ENCODE data around the gene TFAP2A.
A peak's percentile ranks its signal among the peaks of the same experiment; 100 is the strongest.

The TFAP2A gene

DNA sequence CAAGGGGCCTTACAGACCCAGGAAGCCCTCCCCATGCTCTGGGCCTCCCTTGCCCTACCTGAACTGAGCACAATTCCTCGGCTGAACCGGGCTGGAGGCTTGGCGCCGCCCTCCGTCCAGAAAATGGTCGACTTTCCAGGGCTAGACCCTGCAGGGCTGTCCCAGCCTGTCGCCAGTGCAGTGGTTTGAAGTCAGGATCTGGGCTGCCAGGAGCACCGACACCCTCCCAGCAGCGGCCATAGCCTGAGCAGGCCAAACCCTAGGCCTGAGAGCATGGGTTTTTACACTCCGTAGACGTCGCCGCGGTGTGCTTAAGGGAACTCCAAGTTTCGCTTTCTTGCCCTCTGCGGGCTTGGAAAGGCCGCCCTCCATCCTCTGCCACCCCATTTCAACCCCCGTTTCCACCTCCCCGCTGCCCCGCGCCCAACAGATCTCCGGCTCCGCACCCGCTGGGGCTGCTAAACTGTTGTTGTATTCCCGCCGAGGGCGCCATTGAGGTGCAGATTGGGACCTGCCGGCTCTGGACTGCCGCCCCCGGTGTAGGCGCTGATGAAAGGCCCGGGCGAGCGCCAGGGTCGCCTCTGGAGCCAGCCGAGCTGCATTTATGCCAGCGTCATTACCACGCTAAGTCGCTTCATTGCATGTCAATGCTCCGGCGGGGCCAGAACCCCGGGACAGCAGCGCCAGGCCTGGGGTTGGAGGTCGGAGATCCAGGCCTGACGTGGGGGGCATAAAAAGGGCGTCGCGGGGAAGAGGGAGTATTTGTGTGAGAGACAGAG lies 2.2 kb upstream of the TFAP2A start (continued):
- TF ChIP-seq, protein P1, sequence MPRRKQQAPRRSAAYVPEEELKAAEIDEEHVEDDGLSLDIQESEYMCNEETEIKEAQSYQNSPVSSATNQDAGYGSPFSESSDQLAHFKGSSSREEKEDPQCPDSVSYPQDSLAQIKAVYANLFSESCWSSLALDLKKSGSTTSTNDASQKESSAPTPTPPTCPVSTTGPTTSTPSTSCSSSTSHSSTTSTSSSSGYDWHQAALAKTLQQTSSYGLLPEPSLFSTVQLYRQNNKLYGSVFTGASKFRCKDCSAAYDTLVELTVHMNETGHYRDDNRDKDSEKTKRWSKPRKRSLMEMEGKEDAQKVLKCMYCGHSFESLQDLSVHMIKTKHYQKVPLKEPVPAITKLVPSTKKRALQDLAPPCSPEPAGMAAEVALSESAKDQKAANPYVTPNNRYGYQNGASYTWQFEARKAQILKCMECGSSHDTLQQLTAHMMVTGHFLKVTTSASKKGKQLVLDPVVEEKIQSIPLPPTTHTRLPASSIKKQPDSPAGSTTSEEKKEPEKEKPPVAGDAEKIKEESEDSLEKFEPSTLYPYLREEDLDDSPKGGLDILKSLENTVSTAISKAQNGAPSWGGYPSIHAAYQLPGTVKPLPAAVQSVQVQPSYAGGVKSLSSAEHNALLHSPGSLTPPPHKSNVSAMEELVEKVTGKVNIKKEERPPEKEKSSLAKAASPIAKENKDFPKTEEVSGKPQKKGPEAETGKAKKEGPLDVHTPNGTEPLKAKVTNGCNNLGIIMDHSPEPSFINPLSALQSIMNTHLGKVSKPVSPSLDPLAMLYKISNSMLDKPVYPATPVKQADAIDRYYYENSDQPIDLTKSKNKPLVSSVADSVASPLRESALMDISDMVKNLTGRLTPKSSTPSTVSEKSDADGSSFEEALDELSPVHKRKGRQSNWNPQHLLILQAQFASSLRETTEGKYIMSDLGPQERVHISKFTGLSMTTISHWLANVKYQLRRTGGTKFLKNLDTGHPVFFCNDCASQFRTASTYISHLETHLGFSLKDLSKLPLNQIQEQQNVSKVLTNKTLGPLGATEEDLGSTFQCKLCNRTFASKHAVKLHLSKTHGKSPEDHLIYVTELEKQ (tag by site-specific recombination; IDR thresholded peaks at IDR 0.05; ENCODE audit: borderline replicate concordance), result no peak
- TF ChIP-seq ZNF157 (tag by site-specific recombination; IDR thresholded peaks at IDR 0.05), result no peak
- TF ChIP-seq, protein P2, sequence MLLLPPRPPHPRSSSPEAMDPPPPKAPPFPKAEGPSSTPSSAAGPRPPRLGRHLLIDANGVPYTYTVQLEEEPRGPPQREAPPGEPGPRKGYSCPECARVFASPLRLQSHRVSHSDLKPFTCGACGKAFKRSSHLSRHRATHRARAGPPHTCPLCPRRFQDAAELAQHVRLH (tag by site-specific recombination; IDR thresholded peaks at IDR 0.05), result no peak
- TF ChIP-seq MZF1 (tag by site-specific recombination; IDR thresholded peaks at IDR 0.05; ENCODE audit: borderline replicate concordance), result no peak
- TF ChIP-seq ZNF701 (tag by site-specific recombination; IDR thresholded peaks at IDR 0.05), result no peak

DNA sequence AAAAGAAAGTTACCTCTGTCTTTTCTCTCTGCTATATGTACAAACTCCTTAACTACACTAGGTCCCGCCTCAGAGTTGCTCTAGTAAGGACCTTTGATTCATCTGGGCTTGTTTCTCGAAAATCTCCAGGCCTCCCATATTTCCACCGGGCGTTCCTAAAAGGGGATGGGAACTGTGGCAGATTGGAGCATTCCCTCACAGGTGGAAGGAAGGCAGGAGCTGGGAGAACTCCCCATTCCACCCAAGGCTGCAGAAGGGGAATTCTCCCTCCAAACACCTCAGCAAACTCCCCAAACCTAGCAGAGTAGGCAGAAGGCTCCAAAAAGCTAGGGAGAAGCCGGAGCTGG lies 1.6 kb upstream of the TFAP2A start:
- no peak overlapping the region; the same call in 1 of the 2 replicates for H3K4me3 ChIP-seq (ENCODE audit: low read depth, low read length)
- TF ChIP-seq ZNF561 (tag by site-specific recombination; IDR thresholded peaks at IDR 0.05; ENCODE audit: borderline replicate concordance), result no peak
- TF ChIP-seq GLIS1 (tag by site-specific recombination; IDR thresholded peaks at IDR 0.05), result no peak
- TF ChIP-seq IKZF3 (tag by site-specific recombination; IDR thresholded peaks at IDR 0.05), result 0 out of 2 replicates have a peak, but pooled peaks have one; percentile 33
- POLR2A ChIA-PET, result interaction anchor here (1.6 to 4.8 kb wide), 2 partner anchors 11 to 105 kb away, joined by 3 to 97 read pairs; partner anchors contain the start of gene GCNT2
- H3K27ac ChIP-seq (ENCODE audit: extremely low read depth, low read depth, low read length), result no peak overlapping the region
- CTCF ChIA-PET, result interaction anchor here (0.6 to 3.6 kb wide), 2 partner anchors 12 to 1838 kb away, joined by 3 to 42 read pairs; no protein-coding TSS in a partner anchor
- no peaks in the 10 kb centered on the region for H3K9me3 ChIP-seq (ENCODE audit: control insufficient read depth, insufficient read depth, low read depth, low read length)
- no peaks in the 10 kb centered on the region for H3K36me3 ChIP-seq (ENCODE audit: control insufficient read depth in 2 of 2, insufficient read depth in 1 of 2, low read length in 2 of 2)
- H3K4me1 ChIP-seq (ENCODE audit: control insufficient read depth, insufficient read depth, low read length), result peaks cover 4% of the 10 kb centered on the region; the same call in 1 of the 2 replicates

DNA sequence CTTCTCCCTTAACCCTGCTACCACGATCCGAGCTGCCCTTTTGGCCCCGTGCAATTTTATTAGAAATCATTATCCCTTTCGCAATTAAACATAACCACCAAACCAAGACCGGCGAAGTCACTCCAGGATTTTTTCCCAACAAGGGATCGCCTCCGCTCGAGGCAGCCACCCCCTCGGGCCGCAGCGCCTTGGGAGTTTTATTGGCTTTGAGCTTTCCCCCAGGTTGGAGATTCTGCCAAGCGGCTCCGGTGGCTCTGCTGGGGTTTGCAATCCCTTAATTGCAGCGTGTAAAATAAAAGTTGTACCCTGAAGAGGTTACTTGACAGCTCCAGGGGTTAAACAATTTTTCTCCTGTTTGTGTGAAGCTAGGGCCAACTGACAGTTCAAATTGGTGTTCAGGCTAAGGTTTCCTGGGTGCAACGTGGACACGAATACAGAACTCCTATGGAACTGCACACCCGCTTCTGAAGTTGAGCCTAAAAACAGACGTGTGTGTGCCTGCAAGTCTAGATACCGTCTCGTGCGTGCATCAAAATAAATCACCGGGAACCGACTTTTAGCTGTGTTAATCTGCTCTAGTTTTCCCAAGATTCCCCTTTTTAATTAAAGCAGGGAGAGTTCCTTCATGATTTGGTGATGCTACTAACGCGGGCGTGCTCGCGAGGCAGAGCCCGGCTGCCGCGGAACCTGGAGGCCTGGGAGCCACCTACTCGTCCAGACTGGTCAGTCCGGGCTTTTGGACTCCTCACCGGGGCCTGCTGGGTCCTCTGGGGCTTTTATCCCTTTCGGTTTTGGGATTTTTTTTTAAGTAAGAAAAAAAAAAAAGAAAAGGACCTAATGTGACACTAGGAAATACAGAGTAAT lies 975 bp upstream of the TFAP2A start:
- ChIA-PET POLR2A (interaction anchor here (0.6 to 5.5 kb wide), 12 partner anchors 10 to 504 kb away, joined by 3 to 112 read pairs (median 4); partner anchors contain the start of gene GCNT2), CTCF (interaction anchor here (0.6 to 3.6 kb wide), 7 partner anchors 9 to 1526 kb away, joined by 3 to 42 read pairs (median 5); no protein-coding TSS in a partner anchor)
- no peaks in the 10 kb centered on the region for H3K9me3 ChIP-seq (ENCODE audit: control insufficient read depth, insufficient read depth, low read depth, low read length)
- H3K36me3 ChIP-seq (ENCODE audit: control insufficient read depth in 2 of 2, insufficient read depth in 1 of 2, low read length in 2 of 2), result no peaks in the 10 kb centered on the region
- peak overlapping the region; percentile 99 for H3K27ac ChIP-seq (ENCODE audit: extremely low read depth, low read depth, low read length)
- H3K4me1 ChIP-seq (ENCODE audit: control insufficient read depth, insufficient read depth, low read length), result peaks cover 4% of the 10 kb centered on the region; the same call in 1 of the 2 replicates
- H3K4me3 ChIP-seq (ENCODE audit: low read depth, low read length), result peak overlapping the region; percentile 88
- no peak for TF ChIP-seq ZNF211 (tag by site-specific recombination; IDR thresholded peaks at IDR 0.05; ENCODE audit: low read depth)
- TF ChIP-seq GLIS2 (tag by site-specific recombination; IDR thresholded peaks at IDR 0.05), result peak; percentile 51; the same call in 1 of the 2 replicates
- peak; percentile 87 for TF ChIP-seq GLIS1 (tag by site-specific recombination; IDR thresholded peaks at IDR 0.05)
- TF ChIP-seq ZFP3 (tag by site-specific recombination; IDR thresholded peaks at IDR 0.05; ENCODE audit: low read depth), result peak; percentile 68
- TF ChIP-seq ZBTB48 (tag by site-specific recombination; IDR thresholded peaks at IDR 0.05), result 0 out of 2 replicates have a peak, but pooled peaks have one; percentile 18
- no peak for TF ChIP-seq ZNF214 (tag by site-specific recombination; IDR thresholded peaks at IDR 0.05; ENCODE audit: borderline replicate concordance)
- TF ChIP-seq ZNF394 (tag by site-specific recombination; IDR thresholded peaks at IDR 0.05; ENCODE audit: borderline replicate concordance), result no peak
- TF ChIP-seq ZNF658 (tag by site-specific recombination; IDR thresholded peaks at IDR 0.05), result no peak
- TF ChIP-seq IKZF3 (tag by site-specific recombination; IDR thresholded peaks at IDR 0.05), result peak; percentile 36; the same call in 1 of the 2 replicates
- peak; percentile 42; the same call in 1 of the 2 replicates for TF ChIP-seq ZIC2 (tag by site-specific recombination; IDR thresholded peaks at IDR 0.05)
- TF ChIP-seq ZNF239 (tag by site-specific recombination; IDR thresholded peaks at IDR 0.05), result no peak
- TF ChIP-seq ZNF596 (tag by site-specific recombination; IDR thresholded peaks at IDR 0.05), result 0 out of 2 replicates have a peak, but pooled peaks have one; percentile 4
- TF ChIP-seq OSR2 (tag by site-specific recombination; IDR thresholded peaks at IDR 0.05), result no peak
- TF ChIP-seq ZNF555 (tag by site-specific recombination; conservative IDR thresholded peaks at IDR 0.05), result no peak
- TF ChIP-seq, protein P3, sequence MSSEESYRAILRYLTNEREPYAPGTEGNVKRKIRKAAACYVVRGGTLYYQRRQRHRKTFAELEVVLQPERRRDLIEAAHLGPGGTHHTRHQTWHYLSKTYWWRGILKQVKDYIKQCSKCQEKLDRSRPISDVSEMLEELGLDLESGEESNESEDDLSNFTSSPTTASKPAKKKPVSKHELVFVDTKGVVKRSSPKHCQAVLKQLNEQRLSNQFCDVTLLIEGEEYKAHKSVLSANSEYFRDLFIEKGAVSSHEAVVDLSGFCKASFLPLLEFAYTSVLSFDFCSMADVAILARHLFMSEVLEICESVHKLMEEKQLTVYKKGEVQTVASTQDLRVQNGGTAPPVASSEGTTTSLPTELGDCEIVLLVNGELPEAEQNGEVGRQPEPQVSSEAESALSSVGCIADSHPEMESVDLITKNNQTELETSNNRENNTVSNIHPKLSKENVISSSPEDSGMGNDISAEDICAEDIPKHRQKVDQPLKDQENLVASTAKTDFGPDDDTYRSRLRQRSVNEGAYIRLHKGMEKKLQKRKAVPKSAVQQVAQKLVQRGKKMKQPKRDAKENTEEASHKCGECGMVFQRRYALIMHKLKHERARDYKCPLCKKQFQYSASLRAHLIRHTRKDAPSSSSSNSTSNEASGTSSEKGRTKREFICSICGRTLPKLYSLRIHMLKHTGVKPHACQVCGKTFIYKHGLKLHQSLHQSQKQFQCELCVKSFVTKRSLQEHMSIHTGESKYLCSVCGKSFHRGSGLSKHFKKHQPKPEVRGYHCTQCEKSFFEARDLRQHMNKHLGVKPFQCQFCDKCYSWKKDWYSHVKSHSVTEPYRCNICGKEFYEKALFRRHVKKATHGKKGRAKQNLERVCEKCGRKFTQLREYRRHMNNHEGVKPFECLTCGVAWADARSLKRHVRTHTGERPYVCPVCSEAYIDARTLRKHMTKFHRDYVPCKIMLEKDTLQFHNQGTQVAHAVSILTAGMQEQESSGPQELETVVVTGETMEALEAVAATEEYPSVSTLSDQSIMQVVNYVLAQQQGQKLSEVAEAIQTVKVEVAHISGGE (tag by site-specific recombination; conservative IDR thresholded peaks at IDR 0.05; ENCODE audit: low read depth), result 0 out of 2 replicates have a peak, but pooled peaks have one; percentile 42
- no peak; the same call in 1 of the 2 replicates for TF ChIP-seq ZNF423 (tag by site-specific recombination; IDR thresholded peaks at IDR 0.05)

Measured in HEK293 (cell line).